SK-N-MC (cell line): ENCODE results near the gene ATXN1.
A peak's percentile ranks its signal among the peaks of the same experiment; 100 is the strongest.

Experiments used
- DNase-seq: peaks from one replicate; pipeline ENCODE4 v3.0.0-alpha.2; 2011; ENCODE audit warnings: low read depth, low spot score
- H3K27ac ChIP-seq: fragments of 200-600 bp; sonication (generic); 2 replicates; pipeline ENCODE4 v1.5.1; 2016; ENCODE audit warnings: mixed run types
- H3K36me3 ChIP-seq: fragments of 200-600 bp; sonication (generic); 2 replicates; pipeline ENCODE4 v1.6.1; 2017; ENCODE audit warnings: antibody characterized with exemption, low read length, mixed read lengths; ENCODE audit not compliant: insufficient read depth
- H3K4me3 ChIP-seq: fragments of 200-600 bp; sonication (generic); 2 replicates; pipeline ENCODE4 v1.5.1; 2016
- H3K9ac ChIP-seq: fragments of 200-600 bp; sonication (generic); 2 replicates; pipeline ENCODE4 v1.8.0; 2017; ENCODE audit warnings: mixed run types, mixed read lengths; ENCODE audit not compliant: insufficient read length
- H3K9me3 ChIP-seq: fragments of 200-600 bp; sonication (generic); 2 replicates; pipeline ENCODE4 v1.6.1; 2017; ENCODE audit warnings: low read depth, mild to moderate bottlenecking, antibody characterized with exemption, low read length, moderate library complexity, mixed read lengths
- EZH2 ChIP-seq: fragments of 200-600 bp; sonication (generic); IDR thresholded peaks from one replicate; pipeline ENCODE4 v1.6.1; 2017; ENCODE audit warnings: antibody characterized with exemption
- FOXP2 ChIP-seq: optimal IDR thresholded peaks from 2 replicates; pipeline ENCODE3; 2011; ENCODE audit warnings: mild to moderate bottlenecking, moderate library complexity; ENCODE audit not compliant: insufficient read depth; ENCODE audit errors: extremely low read length, control extremely low read depth
- POLR2AphosphoS5 ChIP-seq: IDR thresholded peaks from 2 replicates; pipeline ENCODE4 v1.6.1; 2012; ENCODE audit warnings: mild to moderate bottlenecking, low read depth, low read length, borderline replicate concordance

ATXN1 gene

DNA sequence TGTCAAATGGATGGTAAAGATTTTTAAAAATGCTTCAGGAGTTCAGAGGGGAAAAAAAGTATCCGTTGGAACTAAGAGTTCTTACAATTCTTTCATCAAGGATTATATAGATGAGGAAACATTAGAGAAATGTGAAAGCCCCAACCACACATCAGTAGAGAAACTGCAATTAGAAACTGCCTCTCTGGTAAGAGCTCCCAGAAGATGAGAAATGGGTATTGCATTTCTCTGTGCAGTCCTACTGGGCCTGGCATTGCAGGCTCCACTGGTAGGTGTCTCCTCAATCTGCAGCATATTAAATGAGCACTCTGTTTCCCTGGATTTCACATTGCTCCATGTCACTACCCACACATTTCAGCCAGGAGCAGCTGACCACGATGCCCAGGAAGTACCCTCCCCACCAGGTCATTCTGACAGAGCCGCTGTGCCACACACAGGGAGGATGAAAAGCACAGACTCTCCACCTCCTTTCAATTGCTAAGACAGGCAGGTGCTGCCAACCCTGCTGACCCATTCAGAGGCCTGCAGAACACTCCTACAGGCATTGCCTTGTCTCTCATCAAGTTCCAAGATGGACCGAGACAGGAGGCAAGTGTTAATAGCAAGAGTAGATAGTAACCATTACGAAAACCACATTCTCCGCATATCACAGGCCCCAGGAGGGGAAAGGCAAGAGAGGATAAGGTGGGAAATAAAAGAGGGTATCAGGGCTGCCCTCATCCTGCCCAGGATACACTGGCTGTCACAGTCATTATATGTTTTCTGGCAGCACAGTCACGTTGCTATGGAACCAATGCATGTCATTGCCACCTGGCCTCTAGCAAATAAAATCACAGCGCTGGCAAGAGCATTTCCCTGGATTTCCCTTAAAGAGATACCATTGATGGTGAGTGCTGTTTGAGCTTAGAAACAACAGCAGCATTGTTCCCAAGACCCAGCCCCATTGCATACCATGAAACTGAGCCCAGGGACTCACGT lies 241.7 kb downstream of the ATXN1 start:
- no peak for TF ChIP-seq POLR2AphosphoS5
- no peak for TF ChIP-seq FOXP2
- TF ChIP-seq EZH2, result no peak
- Histone ChIP-seq H3K9ac (no peak overlapping the region), H3K9me3 (no peaks in the 10 kb centered on the region), H3K27ac (no peak overlapping the region), H3K36me3 (no peaks in the 10 kb centered on the region), H3K4me3 (no peak overlapping the region)
- no peak for DNase-seq

- H3K4me3 ChIP-seq, result no peak overlapping the region
- TF ChIP-seq FOXP2 (no peak), EZH2 (no peak), POLR2AphosphoS5 (no peak)
- H3K27ac ChIP-seq, result no peak overlapping the region
- no peaks in the 10 kb centered on the region for H3K9me3 ChIP-seq
- no peak overlapping the region for H3K9ac ChIP-seq
- DNase-seq, result no peak
- no peaks in the 10 kb centered on the region for H3K36me3 ChIP-seq
Measured at GRCh38 chr6:16518265-16518664, 243.0 kb downstream of the ATXN1 start.

- H3K9me3 ChIP-seq, result no peaks in the 10 kb centered on the region
- no peak overlapping the region for H3K9ac ChIP-seq
- no peak for TF ChIP-seq EZH2
- TF ChIP-seq FOXP2, result no peak
- no peak for TF ChIP-seq POLR2AphosphoS5
- peak; percentile 30 for DNase-seq
- H3K27ac ChIP-seq, result no peak overlapping the region
- H3K4me3 ChIP-seq, result no peak overlapping the region
- no peaks in the 10 kb centered on the region for H3K36me3 ChIP-seq
Measured at GRCh38 chr6:16514249-16514648, 247.0 kb downstream of the ATXN1 start.

DNA sequence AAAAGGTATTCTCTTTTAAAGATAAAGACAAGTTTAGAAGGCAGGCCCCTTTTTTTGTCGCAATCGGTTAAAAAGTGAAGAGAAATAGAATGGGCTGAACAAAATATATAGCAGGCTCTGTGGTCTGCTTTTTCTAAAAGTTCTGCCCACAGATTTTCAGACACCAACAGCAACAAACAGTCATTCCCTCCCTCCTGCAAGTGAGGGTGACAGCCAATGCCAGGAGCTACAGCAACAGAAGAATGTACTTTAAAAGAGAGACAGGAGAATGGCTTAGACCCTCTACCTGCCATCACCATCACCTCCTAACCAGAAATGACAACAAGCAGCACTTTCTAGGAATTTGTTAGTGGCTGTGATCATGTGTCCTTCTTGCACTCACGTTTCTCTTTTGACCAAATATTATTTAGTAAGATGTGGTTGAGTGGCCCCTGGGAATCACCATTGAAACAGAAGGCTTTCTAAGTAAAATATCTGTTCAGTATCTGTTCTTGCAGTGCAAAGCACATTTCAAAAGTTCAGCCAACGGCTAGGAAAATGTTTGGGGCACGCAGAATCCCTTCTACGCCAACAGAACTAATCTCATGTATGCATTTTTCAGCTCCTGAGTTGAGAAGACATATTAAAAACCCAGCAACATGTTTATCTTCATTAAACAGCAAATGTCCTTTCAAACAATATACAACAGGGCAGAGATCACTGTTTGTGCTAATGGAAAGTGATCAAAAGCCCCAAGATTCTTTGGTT lies 248.5 kb downstream of the ATXN1 start:
- Histone ChIP-seq H3K9ac (no peak overlapping the region), H3K4me3 (no peak overlapping the region), H3K27ac (no peak overlapping the region), H3K9me3 (no peaks in the 10 kb centered on the region), H3K36me3 (no peaks in the 10 kb centered on the region)
- TF ChIP-seq POLR2AphosphoS5 (no peak), EZH2 (no peak), FOXP2 (no peak)
- DNase-seq, result no peak

DNA sequence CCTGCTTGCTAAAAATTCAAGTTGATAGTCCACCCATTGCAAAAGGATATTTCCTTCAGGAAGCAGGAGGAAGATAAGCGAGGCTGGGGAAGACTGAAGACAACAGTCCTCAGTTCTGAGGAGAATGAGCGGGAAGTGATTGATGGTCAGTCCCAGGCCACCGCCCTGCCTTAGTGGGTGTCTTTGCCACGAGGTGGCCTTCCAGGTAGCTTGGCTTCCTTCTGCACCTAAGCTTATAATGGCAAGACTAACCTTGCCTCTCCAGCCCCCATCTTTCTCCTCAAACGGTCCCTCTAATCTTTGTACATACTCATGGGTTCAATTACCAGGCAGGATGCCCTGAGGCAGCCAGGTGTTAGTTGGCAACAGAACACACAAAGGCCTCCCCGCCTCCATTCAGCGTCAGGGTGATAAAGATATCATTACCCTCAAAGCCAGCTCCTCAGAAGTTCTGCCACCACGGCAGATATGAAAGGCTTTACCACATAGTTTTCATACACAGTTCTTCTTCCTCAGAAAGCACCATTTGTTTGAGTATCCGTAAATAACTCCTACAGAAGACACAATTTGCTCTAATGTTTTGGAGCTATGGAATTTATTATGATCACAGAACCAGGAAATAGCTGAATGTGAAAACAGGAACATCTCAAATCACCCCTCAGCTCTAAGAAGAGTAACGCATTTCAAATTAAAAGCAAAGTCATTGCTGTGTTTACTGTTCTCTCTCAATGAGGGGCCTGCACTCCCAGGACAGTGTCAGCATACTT lies 249.4 kb downstream of the ATXN1 start:
- Histone ChIP-seq H3K27ac (no peak overlapping the region), H3K9me3 (no peaks in the 10 kb centered on the region), H3K9ac (no peak overlapping the region), H3K36me3 (no peaks in the 10 kb centered on the region), H3K4me3 (no peak overlapping the region)
- TF ChIP-seq FOXP2 (no peak), EZH2 (no peak), POLR2AphosphoS5 (no peak)
- DNase-seq, result no peak

DNA sequence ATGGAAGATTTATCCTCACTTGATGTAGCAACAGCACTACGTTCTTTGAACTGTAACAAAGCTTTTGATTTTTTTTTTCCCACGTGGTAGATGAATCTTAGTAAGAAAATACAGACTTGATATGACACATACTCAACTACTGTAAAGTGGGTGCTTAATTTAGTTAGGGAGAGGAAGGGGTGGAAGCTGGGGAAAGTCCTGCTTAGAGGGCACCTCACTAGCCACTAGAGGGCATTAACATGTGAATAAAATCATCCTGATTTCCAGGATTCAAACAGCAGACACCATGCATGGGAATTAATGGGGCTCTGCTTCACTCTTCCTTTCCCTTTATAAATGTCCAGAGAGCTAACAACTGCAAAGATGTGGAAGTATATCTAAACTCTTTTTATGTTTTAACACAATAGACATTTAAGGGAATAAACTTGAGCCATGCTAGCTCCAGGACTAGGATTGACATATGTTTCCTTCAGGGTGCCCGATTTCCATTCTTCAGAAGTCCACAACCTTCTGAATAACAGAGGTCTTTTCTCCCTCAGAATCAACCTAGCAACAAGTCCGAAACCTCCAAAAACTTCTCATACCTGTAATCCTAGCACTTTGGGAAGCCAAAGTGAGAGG lies 250.1 kb downstream of the ATXN1 start:
- no peak overlapping the region for H3K9ac ChIP-seq
- H3K9me3 ChIP-seq, result no peaks in the 10 kb centered on the region
- H3K27ac ChIP-seq, result no peak overlapping the region
- no peak for DNase-seq
- H3K4me3 ChIP-seq, result no peak overlapping the region
- TF ChIP-seq POLR2AphosphoS5 (no peak), FOXP2 (no peak), EZH2 (no peak)
- no peaks in the 10 kb centered on the region for H3K36me3 ChIP-seq

- H3K36me3 ChIP-seq, result no peaks in the 10 kb centered on the region
- no peak for DNase-seq
- no peak overlapping the region for H3K4me3 ChIP-seq
- H3K9me3 ChIP-seq, result no peaks in the 10 kb centered on the region
- H3K9ac ChIP-seq, result no peak overlapping the region
- H3K27ac ChIP-seq, result no peak overlapping the region
- TF ChIP-seq EZH2, result no peak
- TF ChIP-seq POLR2AphosphoS5, result no peak
- no peak for TF ChIP-seq FOXP2
Measured at GRCh38 chr6:16510245-16510644, 251.0 kb downstream of the ATXN1 start.
